Measurements from ENCODE around the gene ACSF2.
A peak's percentile ranks its signal among the peaks of the same experiment; 100 is the strongest.

Gene ACSF2

GRCh38 chr17:50478391-50479381, 52.7 kb downstream of the ACSF2 start, which contains the start of gene RSAD1:
Gene RSAD1, plus strand, starts transcription at chr17:50478860. Its CDS starts 25 bp downstream, at chr17:50478885.
- peak; percentile 75 for DNase-seq (ENCODE audit: low read depth)

- DNase-seq (ENCODE audit: low read depth), result peak; percentile 51
Observed at GRCh38 chr17:50479522-50480141, 53.6 kb downstream of the ACSF2 start.

- no peak for DNase-seq (ENCODE audit: low read depth)
Observed at GRCh38 chr17:50480142-50480764, 54.2 kb downstream of the ACSF2 start.

GRCh38 chr17:50480854-50481490, 55.0 kb downstream of the ACSF2 start:
- DNase-seq (ENCODE audit: low read depth), result no peak

- DNase-seq (ENCODE audit: low read depth), result no peak
Observed at GRCh38 chr17:50481648-50482047, 55.6 kb downstream of the ACSF2 start.

GRCh38 chr17:50482110-50482509, 56.1 kb downstream of the ACSF2 start:
- no peak for DNase-seq (ENCODE audit: low read depth)

- peak; percentile 36 for DNase-seq (ENCODE audit: low read depth)
Observed at GRCh38 chr17:50482516-50482915, 56.5 kb downstream of the ACSF2 start.

GRCh38 chr17:50483266-50483665, 57.2 kb downstream of the ACSF2 start:
- no peak for DNase-seq (ENCODE audit: low read depth)

GRCh38 chr17:50484386-50485155, 58.6 kb downstream of the ACSF2 start:
- no peak for DNase-seq (ENCODE audit: low read depth)

- no peak for DNase-seq (ENCODE audit: low read depth)
Observed at GRCh38 chr17:50487213-50488096, 61.4 kb downstream of the ACSF2 start.

- DNase-seq (ENCODE audit: low read depth), result no peak
Observed at GRCh38 chr17:50488880-50489279, 62.9 kb downstream of the ACSF2 start.

- DNase-seq (ENCODE audit: low read depth), result no peak
Observed at GRCh38 chr17:50491505-50491904, 65.5 kb downstream of the ACSF2 start.

GRCh38 chr17:50492214-50492613, 66.2 kb downstream of the ACSF2 start:
- DNase-seq (ENCODE audit: low read depth), result no peak

- no peak for DNase-seq (ENCODE audit: low read depth)
Observed at GRCh38 chr17:50493744-50494143, 67.7 kb downstream of the ACSF2 start.

GRCh38 chr17:50495217-50495823, 69.3 kb downstream of the ACSF2 start:
- no peak for DNase-seq (ENCODE audit: low read depth)

GRCh38 chr17:50495918-50496317, 69.9 kb downstream of the ACSF2 start:
- DNase-seq (ENCODE audit: low read depth), result no peak

- DNase-seq (ENCODE audit: low read depth), result no peak
Observed at GRCh38 chr17:50498021-50498874, 72.2 kb downstream of the ACSF2 start.

GRCh38 chr17:50499270-50499669, 73.3 kb downstream of the ACSF2 start:
- DNase-seq (ENCODE audit: low read depth), result no peak

- no peak for DNase-seq (ENCODE audit: low read depth)
Observed at GRCh38 chr17:50499721-50500120, 73.7 kb downstream of the ACSF2 start.

All from stimulated activated CD4-positive, alpha-beta T cell treated with anti-CD3 and anti-CD28 coated beads, Interleukin-2, amount 100 ng/mL, for 4 hours (primary cell).